Measurements from ENCODE around the gene BUB1.
A peak's percentile ranks its signal among the peaks of the same experiment; 100 is the strongest.

Gene BUB1

GRCh38 chr2:110718990-110719389, 41.1 kb upstream of the BUB1 start:
- TF ChIP-seq CTBP1 (IDR thresholded peaks at IDR 0.05; ENCODE audit: borderline replicate concordance), result no peak
- no peak for TF ChIP-seq LEF1 (IDR thresholded peaks at IDR 0.05; ENCODE audit: borderline replicate concordance)
- no peak for TF ChIP-seq BHLHE40 (IDR thresholded peaks at IDR 0.05; ENCODE audit: borderline replicate concordance)
- TF ChIP-seq, protein P1, sequence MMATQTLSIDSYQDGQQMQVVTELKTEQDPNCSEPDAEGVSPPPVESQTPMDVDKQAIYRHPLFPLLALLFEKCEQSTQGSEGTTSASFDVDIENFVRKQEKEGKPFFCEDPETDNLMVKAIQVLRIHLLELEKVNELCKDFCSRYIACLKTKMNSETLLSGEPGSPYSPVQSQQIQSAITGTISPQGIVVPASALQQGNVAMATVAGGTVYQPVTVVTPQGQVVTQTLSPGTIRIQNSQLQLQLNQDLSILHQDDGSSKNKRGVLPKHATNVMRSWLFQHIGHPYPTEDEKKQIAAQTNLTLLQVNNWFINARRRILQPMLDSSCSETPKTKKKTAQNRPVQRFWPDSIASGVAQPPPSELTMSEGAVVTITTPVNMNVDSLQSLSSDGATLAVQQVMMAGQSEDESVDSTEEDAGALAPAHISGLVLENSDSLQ (IDR thresholded peaks at IDR 0.05), result no peak
- no peak for TF ChIP-seq NFRKB (IDR thresholded peaks at IDR 0.05)
- TF ChIP-seq ARNT (IDR thresholded peaks at IDR 0.05), result no peak
- TF ChIP-seq HDGF (IDR thresholded peaks at IDR 0.05; ENCODE audit: borderline replicate concordance), result no peak
- TF ChIP-seq L3MBTL2 (conservative IDR thresholded peaks at IDR 0.05), result no peak
- no peak for TF ChIP-seq FOXM1 (IDR thresholded peaks at IDR 0.05; ENCODE audit: borderline replicate concordance)
- no peak for TF ChIP-seq SUZ12 (IDR thresholded peaks at IDR 0.05)
- no peak for TF ChIP-seq ZNF384 (IDR thresholded peaks at IDR 0.05)
- no peak for TF ChIP-seq ELF4 (IDR thresholded peaks at IDR 0.05)
- no peak for TF ChIP-seq TARDBP (IDR thresholded peaks at IDR 0.05)
- no peak for TF ChIP-seq FOXA1 (IDR thresholded peaks at IDR 0.05)
- TF ChIP-seq SP1 (IDR thresholded peaks at IDR 0.05), result no peak
- TF ChIP-seq FOXK2 (IDR thresholded peaks at IDR 0.05), result no peak
- ChIA-PET POLR2A (no interaction called here), CTCF (interaction anchor here (1.1 kb wide), 1 partner anchor 57 kb away, joined by 3 read pairs; no protein-coding TSS in a partner anchor)
- no peak for DNase-seq (ENCODE audit: extremely low spot score)

- TF ChIP-seq LEF1 (IDR thresholded peaks at IDR 0.05; ENCODE audit: borderline replicate concordance) (no peak), FOXA1 (IDR thresholded peaks at IDR 0.05) (no peak), TARDBP (IDR thresholded peaks at IDR 0.05) (no peak), FOXM1 (IDR thresholded peaks at IDR 0.05; ENCODE audit: borderline replicate concordance) (no peak)
- CTCF ChIA-PET, result interaction anchor here (1.1 kb wide), 1 partner anchor 56 kb away, joined by 3 read pairs; no protein-coding TSS in a partner anchor
- POLR2A ChIA-PET, result no interaction called here
- DNase-seq (ENCODE audit: extremely low spot score), result no peak
Measured at GRCh38 chr2:110718382-110718781, 40.5 kb upstream of the BUB1 start.

DNA sequence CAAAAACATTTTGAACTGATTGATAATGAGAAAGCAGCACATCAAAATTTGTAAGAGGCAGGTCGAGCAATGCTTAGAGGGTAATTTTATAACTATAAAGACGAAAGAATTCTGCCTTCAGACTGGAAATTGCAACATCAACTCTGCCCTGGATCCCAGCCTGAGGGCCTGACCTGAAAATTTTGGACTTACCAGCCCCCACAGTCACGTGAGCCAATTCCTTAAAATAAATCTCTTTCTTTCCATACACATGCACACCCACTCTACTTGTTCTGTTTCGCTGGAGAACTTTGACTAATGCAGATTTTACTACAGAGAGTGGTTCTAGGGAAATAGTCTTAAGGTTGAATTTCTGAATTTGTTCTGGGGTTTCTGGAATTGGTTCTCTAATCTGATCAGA, 39.9 kb upstream of the BUB1 start:
- ChIA-PET CTCF (no interaction called here), POLR2A (no interaction called here)
- TF ChIP-seq LEF1 (IDR thresholded peaks at IDR 0.05; ENCODE audit: borderline replicate concordance), result no peak
- no peak for TF ChIP-seq ZNF384 (IDR thresholded peaks at IDR 0.05)
- TF ChIP-seq, protein P1 (IDR thresholded peaks at IDR 0.05), result no peak
- TF ChIP-seq L3MBTL2 (conservative IDR thresholded peaks at IDR 0.05), result no peak
- no peak for TF ChIP-seq CTBP1 (IDR thresholded peaks at IDR 0.05; ENCODE audit: borderline replicate concordance)
- no peak for TF ChIP-seq TARDBP (IDR thresholded peaks at IDR 0.05)
- no peak for TF ChIP-seq HDGF (IDR thresholded peaks at IDR 0.05; ENCODE audit: borderline replicate concordance)
- TF ChIP-seq ELF4 (IDR thresholded peaks at IDR 0.05), result no peak
- TF ChIP-seq BHLHE40 (IDR thresholded peaks at IDR 0.05; ENCODE audit: borderline replicate concordance), result no peak
- no peak for TF ChIP-seq SP1 (IDR thresholded peaks at IDR 0.05)
- TF ChIP-seq FOXK2 (IDR thresholded peaks at IDR 0.05), result no peak
- no peak for TF ChIP-seq FOXA1 (IDR thresholded peaks at IDR 0.05)
- TF ChIP-seq FOXM1 (IDR thresholded peaks at IDR 0.05; ENCODE audit: borderline replicate concordance), result no peak
- TF ChIP-seq NFRKB (IDR thresholded peaks at IDR 0.05), result no peak
- TF ChIP-seq ARNT (IDR thresholded peaks at IDR 0.05), result no peak
- no peak for TF ChIP-seq SUZ12 (IDR thresholded peaks at IDR 0.05)
- no peak for DNase-seq (ENCODE audit: extremely low spot score)

DNA sequence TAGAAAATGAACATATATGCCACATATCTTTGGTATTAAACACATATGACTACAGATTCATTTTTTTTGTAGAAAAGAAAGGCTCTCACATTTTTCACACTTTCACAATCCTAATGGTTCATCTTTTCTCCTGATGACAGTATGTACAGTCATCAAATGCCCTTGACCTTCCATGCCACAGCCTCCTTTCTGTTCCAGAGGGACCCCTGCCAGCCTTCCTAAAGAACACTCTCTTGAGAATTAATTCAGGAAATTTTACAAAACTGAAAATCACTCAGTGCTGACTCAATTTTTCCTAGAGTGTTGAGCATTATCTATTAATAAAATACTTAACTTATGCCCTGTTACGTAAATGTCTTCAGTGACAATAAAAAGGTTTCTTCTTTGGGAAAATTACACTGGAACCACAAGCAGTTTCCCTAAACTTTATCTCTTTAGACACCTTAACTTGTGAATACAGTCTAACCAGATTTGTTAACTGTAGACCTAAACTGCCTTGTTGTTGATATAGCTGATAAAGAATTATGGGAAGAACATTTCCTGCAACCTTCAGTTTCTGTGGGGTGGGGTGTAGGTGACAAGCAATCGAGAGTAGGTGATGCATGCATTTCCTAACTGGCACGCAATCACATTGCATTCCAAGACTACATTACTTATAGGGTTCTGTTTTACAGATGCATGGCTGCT, 39.2 kb upstream of the BUB1 start:
- DNase-seq (ENCODE audit: extremely low spot score), result no peak
- ChIA-PET CTCF (no interaction called here), POLR2A (no interaction called here)
- TF ChIP-seq SP1 (IDR thresholded peaks at IDR 0.05) (no peak), CTBP1 (IDR thresholded peaks at IDR 0.05; ENCODE audit: borderline replicate concordance) (no peak), TARDBP (IDR thresholded peaks at IDR 0.05) (no peak), NFRKB (IDR thresholded peaks at IDR 0.05) (no peak), HDGF (IDR thresholded peaks at IDR 0.05; ENCODE audit: borderline replicate concordance) (no peak), LEF1 (IDR thresholded peaks at IDR 0.05; ENCODE audit: borderline replicate concordance) (no peak), BHLHE40 (IDR thresholded peaks at IDR 0.05; ENCODE audit: borderline replicate concordance) (no peak), FOXK2 (IDR thresholded peaks at IDR 0.05) (no peak), ELF4 (IDR thresholded peaks at IDR 0.05) (no peak), SUZ12 (IDR thresholded peaks at IDR 0.05) (no peak), FOXA1 (IDR thresholded peaks at IDR 0.05) (no peak), L3MBTL2 (conservative IDR thresholded peaks at IDR 0.05) (no peak), ARNT (IDR thresholded peaks at IDR 0.05) (no peak)

DNA sequence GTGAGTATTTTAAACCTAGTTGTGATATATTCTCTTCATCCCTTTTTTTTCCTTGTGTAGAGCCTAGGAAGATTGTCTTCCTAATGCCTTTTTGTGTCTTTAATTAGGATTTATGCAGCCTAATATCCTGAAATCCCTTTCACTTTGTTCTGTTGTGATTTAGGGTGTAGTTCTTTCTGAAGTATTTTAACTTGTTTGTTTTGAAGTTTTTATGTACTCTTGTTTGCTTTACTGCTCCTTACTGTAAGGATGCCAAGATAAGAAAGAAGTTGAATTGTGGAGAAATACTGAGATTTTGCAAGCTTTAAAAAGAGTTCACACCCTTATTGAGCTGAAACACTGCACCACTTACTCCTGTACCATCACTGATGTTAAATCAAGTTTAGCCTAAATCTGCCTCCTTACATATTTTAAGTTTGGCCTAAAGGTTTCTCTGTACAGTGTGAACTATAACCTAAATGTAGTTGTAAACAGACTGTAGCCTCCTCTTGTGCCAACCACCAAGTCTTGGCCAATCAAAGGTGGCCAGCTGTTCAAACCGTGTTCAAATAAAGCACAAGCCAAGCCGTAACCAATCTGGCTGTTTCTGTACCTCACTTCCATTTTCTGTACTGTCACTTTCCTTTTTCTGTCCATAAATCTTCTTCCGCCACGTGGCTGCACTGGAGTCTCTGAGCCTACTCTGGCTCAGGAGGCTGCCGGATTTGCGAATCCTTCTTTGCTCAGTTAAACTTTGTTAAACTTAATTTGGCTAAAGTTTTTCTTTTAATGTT, 36.8 kb upstream of the BUB1 start:
- ChIA-PET POLR2A (no interaction called here), CTCF (no interaction called here)
- no peak for TF ChIP-seq SUZ12 (IDR thresholded peaks at IDR 0.05)
- TF ChIP-seq HDGF (IDR thresholded peaks at IDR 0.05; ENCODE audit: borderline replicate concordance), result no peak
- TF ChIP-seq TARDBP (IDR thresholded peaks at IDR 0.05), result no peak
- TF ChIP-seq, protein P1 (IDR thresholded peaks at IDR 0.05), result 0 out of 2 replicates have a peak, but pooled peaks have one; percentile 22
- no peak for TF ChIP-seq LEF1 (IDR thresholded peaks at IDR 0.05; ENCODE audit: borderline replicate concordance)
- DNase-seq (ENCODE audit: extremely low spot score), result no peak
